ENCODE data around the gene PARVA. TPM values are rescaled to one million over a fixed set of nuclear protein-coding genes. Genes with fewer than 3 reads are reported as not detected.

PARVA gene
- total RNA-seq, 1 donor from 2014 or later = 106 TPM

GRCh38 chr11:12372111-12372510 lies 5.3 kb upstream of the PARVA start:
- Histone ChIP-seq H2AFZ (ENCODE audit: low read depth, low read length) (no peak overlapping the region), H3K9me3 (ENCODE audit: insufficient read depth, low read depth, low read length) (no peaks in the 10 kb centered on the region), H3K36me3 (ENCODE audit: insufficient read depth, low read length) (no peaks in the 10 kb centered on the region), H3K79me2 (ENCODE audit: insufficient read depth, low read length) (no peaks in the 10 kb centered on the region), H3K4me2 (ENCODE audit: low read length) (no peak overlapping the region), H4K20me1 (ENCODE audit: insufficient read depth, low read length) (no peaks in the 10 kb centered on the region), H3K27ac (ENCODE audit: low read depth, low read length) (no peak overlapping the region), H3K4me1 (ENCODE audit: insufficient read depth, low read length) (peaks cover 10% of the 10 kb centered on the region), H3K27me3 (ENCODE audit: insufficient read depth, low read length) (no peaks in the 10 kb centered on the region), H3K4me3 (ENCODE audit: insufficient read depth, low read depth, low read length) (no peak overlapping the region), H3K9ac (ENCODE audit: low read length) (no peak overlapping the region)
- Mint-ChIP-seq H3K27me3 (ENCODE audit: low read depth, unreplicated experiment) (no peaks in the 10 kb centered on the region), H3K4me1 (ENCODE audit: low read depth, unreplicated experiment) (peaks cover 5% of the 10 kb centered on the region), H3K27ac (ENCODE audit: unreplicated experiment) (no peak overlapping the region), H3K4me3 (ENCODE audit: unreplicated experiment) (no peak overlapping the region), H3K36me3 (ENCODE audit: low read depth, unreplicated experiment) (peaks cover 8% of the 10 kb centered on the region), H3K9me3 (ENCODE audit: unreplicated experiment) (peaks cover 44% of the 10 kb centered on the region)
- no peak for DNase-seq (ENCODE audit: low read depth)
- TF ChIP-seq CTCF (IDR thresholded peaks at IDR 0.05; ENCODE audit: insufficient read depth, low read depth, low read length) (no peak), EZH2 (IDR thresholded peaks at IDR 0.05; ENCODE audit: insufficient read depth, low read length) (no peak)
- no peak for FAIRE-seq

GRCh38 chr11:12375720-12376119 lies 1.7 kb upstream of the PARVA start:
- Histone ChIP-seq H2AFZ (ENCODE audit: low read depth, low read length) (no peak overlapping the region), H3K4me1 (ENCODE audit: insufficient read depth, low read length) (peaks cover 11% of the 10 kb centered on the region), H3K4me2 (ENCODE audit: low read length) (no peak overlapping the region), H4K20me1 (ENCODE audit: insufficient read depth, low read length) (peaks cover 13% of the 10 kb centered on the region), H3K9me3 (ENCODE audit: insufficient read depth, low read depth, low read length) (no peaks in the 10 kb centered on the region), H3K4me3 (ENCODE audit: insufficient read depth, low read depth, low read length) (no peak overlapping the region), H3K79me2 (ENCODE audit: insufficient read depth, low read length) (peaks cover 28% of the 10 kb centered on the region), H3K27me3 (ENCODE audit: insufficient read depth, low read length) (no peaks in the 10 kb centered on the region), H3K36me3 (ENCODE audit: insufficient read depth, low read length) (peaks cover 1% of the 10 kb centered on the region), H3K9ac (ENCODE audit: low read length) (no peak overlapping the region), H3K27ac (ENCODE audit: low read depth, low read length) (no peak overlapping the region)
- peaks cover 14% of the 10 kb centered on the region for H3K36me3 Mint-ChIP-seq (ENCODE audit: low read depth, unreplicated experiment)
- TF ChIP-seq CTCF (IDR thresholded peaks at IDR 0.05; ENCODE audit: insufficient read depth, low read depth, low read length) = no peak
- TF ChIP-seq EZH2 (IDR thresholded peaks at IDR 0.05; ENCODE audit: insufficient read depth, low read length) = no peak
- H3K9me3 Mint-ChIP-seq (ENCODE audit: unreplicated experiment) = peaks cover 20% of the 10 kb centered on the region
- no peak overlapping the region for H3K27ac Mint-ChIP-seq (ENCODE audit: unreplicated experiment)
- no peak overlapping the region for H3K4me3 Mint-ChIP-seq (ENCODE audit: unreplicated experiment)
- H3K27me3 Mint-ChIP-seq (ENCODE audit: low read depth, unreplicated experiment) = no peaks in the 10 kb centered on the region
- FAIRE-seq (no peak), DNase-seq (ENCODE audit: low read depth) (no peak)
- peaks cover 22% of the 10 kb centered on the region for H3K4me1 Mint-ChIP-seq (ENCODE audit: low read depth, unreplicated experiment)

GRCh38 chr11:12376259-12377081 lies 901 bp upstream of the PARVA start:
- TF ChIP-seq EZH2 (IDR thresholded peaks at IDR 0.05; ENCODE audit: insufficient read depth, low read length) (no peak), CTCF (IDR thresholded peaks at IDR 0.05; ENCODE audit: insufficient read depth, low read depth, low read length) (no peak)
- Histone ChIP-seq H3K27ac (ENCODE audit: low read depth, low read length) (peak overlapping the region; percentile 95), H2AFZ (ENCODE audit: low read depth, low read length) (peak overlapping the region; percentile 35), H3K79me2 (ENCODE audit: insufficient read depth, low read length) (peaks cover 36% of the 10 kb centered on the region), H3K9ac (ENCODE audit: low read length) (peak overlapping the region; percentile 96), H3K27me3 (ENCODE audit: insufficient read depth, low read length) (no peaks in the 10 kb centered on the region), H4K20me1 (ENCODE audit: insufficient read depth, low read length) (peaks cover 19% of the 10 kb centered on the region), H3K36me3 (ENCODE audit: insufficient read depth, low read length) (peaks cover 8% of the 10 kb centered on the region), H3K4me2 (ENCODE audit: low read length) (peak overlapping the region; percentile 85), H3K4me1 (ENCODE audit: insufficient read depth, low read length) (peaks cover 11% of the 10 kb centered on the region), H3K9me3 (ENCODE audit: insufficient read depth, low read depth, low read length) (no peaks in the 10 kb centered on the region), H3K4me3 (ENCODE audit: insufficient read depth, low read depth, low read length) (peak overlapping the region; percentile 97)
- H3K4me1 Mint-ChIP-seq (ENCODE audit: low read depth, unreplicated experiment) = peaks cover 24% of the 10 kb centered on the region
- peak overlapping the region; percentile 90 for H3K27ac Mint-ChIP-seq (ENCODE audit: unreplicated experiment)
- DNase-seq (ENCODE audit: low read depth) (peak; percentile 79), FAIRE-seq (peak; percentile 62)
- peaks cover 14% of the 10 kb centered on the region for H3K9me3 Mint-ChIP-seq (ENCODE audit: unreplicated experiment)
- H3K4me3 Mint-ChIP-seq (ENCODE audit: unreplicated experiment) = peak overlapping the region; percentile 69
- peaks cover 13% of the 10 kb centered on the region for H3K36me3 Mint-ChIP-seq (ENCODE audit: low read depth, unreplicated experiment)
- no peaks in the 10 kb centered on the region for H3K27me3 Mint-ChIP-seq (ENCODE audit: low read depth, unreplicated experiment)

Measured in astrocyte (in vitro differentiated cells and primary cell).